HL-60 (cell line): Measurements from ENCODE around the gene SLC35F3.

Source experiments
- CTCF ChIP-seq: IDR thresholded peaks from one replicate; pipeline ENCODE4 v1.5.1; 2011; ENCODE audit warnings: low read length, control low read depth, inconsistent platforms; ENCODE audit not compliant: insufficient read depth
- POLR2AphosphoS5 ChIP-seq: IDR thresholded peaks from 2 replicates; pipeline ENCODE4 v1.6.1; 2012; ENCODE audit warnings: low read depth
- REST ChIP-seq: IDR thresholded peaks from 2 replicates; pipeline ENCODE4 v1.6.1; 2012; ENCODE audit warnings: low read depth; ENCODE audit not compliant: insufficient replicate concordance
- SPI1 ChIP-seq: IDR thresholded peaks from 2 replicates; pipeline ENCODE4 v1.6.1; 2012; ENCODE audit warnings: low read depth, mild to moderate bottlenecking, borderline replicate concordance

GRCh38 chr1:234302354-234302962 lies 398.0 kb downstream of the SLC35F3 start:
- TF ChIP-seq CTCF, result no peak
- no peak for TF ChIP-seq REST
- TF ChIP-seq POLR2AphosphoS5, result peak; percentile 48; the same call in 1 of the 2 replicates
- TF ChIP-seq SPI1, result peak; percentile 96
